A549 (cell line): ENCODE measurements around the gene NCDN.

Source experiments
- BHLHE40 ChIP-seq: IDR thresholded peaks from 2 replicates; pipeline ENCODE4 v1.6.1; 2012; ENCODE audit warnings: low read depth, low read length, inconsistent platforms
- CEBPB ChIP-seq, 2 experiments: fragments of >200 bp in 1 of 2; sonication (Bioruptor Twin) in 1 of 2; formaldehyde crosslinking in 1 of 2; IDR thresholded peaks; 2 replicates each; pipeline ENCODE4 v1.6.1; 2012 to 2016
- CHD2 ChIP-seq: fragments of 150-350 bp; IDR thresholded peaks from 2 replicates; pipeline ENCODE4 v1.6.1; 2014; ENCODE audit warnings: low read length; ENCODE audit not compliant: partially characterized antibody
- CTCF ChIP-seq: fragments of >200 bp; sonication (Bioruptor Twin); formaldehyde crosslinking; IDR thresholded peaks from 3 replicates; pipeline ENCODE4 v1.5.1; 2016
- EP300 ChIP-seq, 2 experiments: fragments of >200 bp; sonication (Bioruptor Twin); formaldehyde crosslinking; IDR thresholded peaks; 2 replicates in 1 of 2; 3 replicates in 1 of 2; pipeline ENCODE4 v1.6.1; 2016 to 2017
- HDAC2 ChIP-seq: fragments of 200-600 bp; sonication (generic); IDR thresholded peaks from 2 replicates; pipeline ENCODE4 v1.6.1; 2016
- KDM1A ChIP-seq: fragments of 200-600 bp; sonication (generic); IDR thresholded peaks from 2 replicates; pipeline ENCODE4 v1.6.1; 2016; ENCODE audit warnings: low read depth, mild to moderate bottlenecking
- NPAS2 ChIP-seq: fragments of 250-450 bp; sonication (Bioruptor Pico); IDR thresholded peaks from 2 replicates; pipeline ENCODE4 v1.8.0; 2022; ENCODE audit warnings: mild to moderate bottlenecking, moderate library complexity, borderline replicate concordance
- POLR2A ChIP-seq: IDR thresholded peaks from 2 replicates; pipeline ENCODE4 v1.6.1; 2012; ENCODE audit warnings: mild to moderate bottlenecking, low read length
- POLR2AphosphoS2 ChIP-seq: conservative IDR thresholded peaks from 2 replicates; pipeline ENCODE4 v1.6.1; 2012; ENCODE audit warnings: low read length, improper control_type of control experiment, inconsistent platforms
- RCOR1 ChIP-seq: fragments of 150-350 bp; IDR thresholded peaks from 2 replicates; pipeline ENCODE4 v1.6.1; 2014; ENCODE audit warnings: antibody characterized with exemption, low read length, low read depth
- RFX5 ChIP-seq: fragments of 450-650 bp; IDR thresholded peaks from 2 replicates; pipeline ENCODE4 v1.7.1; 2014; ENCODE audit warnings: antibody characterized with exemption, mild to moderate bottlenecking, moderate library complexity
- SMC3 ChIP-seq: fragments of >200 bp; sonication (Bioruptor Twin); formaldehyde crosslinking; IDR thresholded peaks from 3 replicates; pipeline ENCODE4 v1.6.1; 2018; ENCODE audit warnings: inconsistent platforms

- TF ChIP-seq CTCF (no peak), CEBPB (IDR thresholded peaks at IDR 0.05) (no peak), SMC3 (no peak), POLR2AphosphoS2 (no peak), NPAS2 (CRISPR knock-in tag) (no peak), RCOR1 (no peak), CHD2 (no peak), EP300 (IDR thresholded peaks at IDR 0.05) (no peak), RFX5 (no peak), HDAC2 (no peak), BHLHE40 (no peak), POLR2A (no peak), KDM1A (no peak)
Measured at GRCh38 chr1:35615440-35615839, 57.8 kb downstream of the NCDN start.
